Measurements from ENCODE around the gene RBM33. TPM values are rescaled to one million over a fixed set of nuclear protein-coding genes. Genes with fewer than 3 reads are reported as not detected.

RBM33 gene
- total and polyA plus RNA-seq, 2 of the 8 experiments (the other 6 are each of a cell fraction or from before 2014, with no cell fraction given) = 16.5 to 64.6 TPM

DNA sequence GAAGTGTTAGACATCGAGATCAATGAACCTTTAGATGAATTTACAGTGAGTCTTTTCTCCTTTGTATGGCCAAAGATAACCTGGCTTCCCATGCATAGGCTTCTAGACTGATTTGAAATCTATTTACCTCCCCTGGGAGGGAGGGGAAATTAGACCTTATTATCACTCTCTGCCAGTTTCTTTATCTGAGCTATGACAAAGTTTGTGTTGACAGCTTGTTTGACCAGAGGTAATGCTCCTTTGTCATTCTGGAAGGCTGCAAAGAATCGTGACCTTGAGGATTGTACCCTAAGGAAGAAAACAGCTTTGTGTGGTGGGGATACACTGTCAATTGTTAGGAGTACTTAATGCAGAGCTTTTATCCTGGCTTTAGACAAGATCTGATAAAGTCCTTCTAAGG is 36.4 kb downstream of the RBM33 start (continued):
- TF ChIP-seq, protein P1, sequence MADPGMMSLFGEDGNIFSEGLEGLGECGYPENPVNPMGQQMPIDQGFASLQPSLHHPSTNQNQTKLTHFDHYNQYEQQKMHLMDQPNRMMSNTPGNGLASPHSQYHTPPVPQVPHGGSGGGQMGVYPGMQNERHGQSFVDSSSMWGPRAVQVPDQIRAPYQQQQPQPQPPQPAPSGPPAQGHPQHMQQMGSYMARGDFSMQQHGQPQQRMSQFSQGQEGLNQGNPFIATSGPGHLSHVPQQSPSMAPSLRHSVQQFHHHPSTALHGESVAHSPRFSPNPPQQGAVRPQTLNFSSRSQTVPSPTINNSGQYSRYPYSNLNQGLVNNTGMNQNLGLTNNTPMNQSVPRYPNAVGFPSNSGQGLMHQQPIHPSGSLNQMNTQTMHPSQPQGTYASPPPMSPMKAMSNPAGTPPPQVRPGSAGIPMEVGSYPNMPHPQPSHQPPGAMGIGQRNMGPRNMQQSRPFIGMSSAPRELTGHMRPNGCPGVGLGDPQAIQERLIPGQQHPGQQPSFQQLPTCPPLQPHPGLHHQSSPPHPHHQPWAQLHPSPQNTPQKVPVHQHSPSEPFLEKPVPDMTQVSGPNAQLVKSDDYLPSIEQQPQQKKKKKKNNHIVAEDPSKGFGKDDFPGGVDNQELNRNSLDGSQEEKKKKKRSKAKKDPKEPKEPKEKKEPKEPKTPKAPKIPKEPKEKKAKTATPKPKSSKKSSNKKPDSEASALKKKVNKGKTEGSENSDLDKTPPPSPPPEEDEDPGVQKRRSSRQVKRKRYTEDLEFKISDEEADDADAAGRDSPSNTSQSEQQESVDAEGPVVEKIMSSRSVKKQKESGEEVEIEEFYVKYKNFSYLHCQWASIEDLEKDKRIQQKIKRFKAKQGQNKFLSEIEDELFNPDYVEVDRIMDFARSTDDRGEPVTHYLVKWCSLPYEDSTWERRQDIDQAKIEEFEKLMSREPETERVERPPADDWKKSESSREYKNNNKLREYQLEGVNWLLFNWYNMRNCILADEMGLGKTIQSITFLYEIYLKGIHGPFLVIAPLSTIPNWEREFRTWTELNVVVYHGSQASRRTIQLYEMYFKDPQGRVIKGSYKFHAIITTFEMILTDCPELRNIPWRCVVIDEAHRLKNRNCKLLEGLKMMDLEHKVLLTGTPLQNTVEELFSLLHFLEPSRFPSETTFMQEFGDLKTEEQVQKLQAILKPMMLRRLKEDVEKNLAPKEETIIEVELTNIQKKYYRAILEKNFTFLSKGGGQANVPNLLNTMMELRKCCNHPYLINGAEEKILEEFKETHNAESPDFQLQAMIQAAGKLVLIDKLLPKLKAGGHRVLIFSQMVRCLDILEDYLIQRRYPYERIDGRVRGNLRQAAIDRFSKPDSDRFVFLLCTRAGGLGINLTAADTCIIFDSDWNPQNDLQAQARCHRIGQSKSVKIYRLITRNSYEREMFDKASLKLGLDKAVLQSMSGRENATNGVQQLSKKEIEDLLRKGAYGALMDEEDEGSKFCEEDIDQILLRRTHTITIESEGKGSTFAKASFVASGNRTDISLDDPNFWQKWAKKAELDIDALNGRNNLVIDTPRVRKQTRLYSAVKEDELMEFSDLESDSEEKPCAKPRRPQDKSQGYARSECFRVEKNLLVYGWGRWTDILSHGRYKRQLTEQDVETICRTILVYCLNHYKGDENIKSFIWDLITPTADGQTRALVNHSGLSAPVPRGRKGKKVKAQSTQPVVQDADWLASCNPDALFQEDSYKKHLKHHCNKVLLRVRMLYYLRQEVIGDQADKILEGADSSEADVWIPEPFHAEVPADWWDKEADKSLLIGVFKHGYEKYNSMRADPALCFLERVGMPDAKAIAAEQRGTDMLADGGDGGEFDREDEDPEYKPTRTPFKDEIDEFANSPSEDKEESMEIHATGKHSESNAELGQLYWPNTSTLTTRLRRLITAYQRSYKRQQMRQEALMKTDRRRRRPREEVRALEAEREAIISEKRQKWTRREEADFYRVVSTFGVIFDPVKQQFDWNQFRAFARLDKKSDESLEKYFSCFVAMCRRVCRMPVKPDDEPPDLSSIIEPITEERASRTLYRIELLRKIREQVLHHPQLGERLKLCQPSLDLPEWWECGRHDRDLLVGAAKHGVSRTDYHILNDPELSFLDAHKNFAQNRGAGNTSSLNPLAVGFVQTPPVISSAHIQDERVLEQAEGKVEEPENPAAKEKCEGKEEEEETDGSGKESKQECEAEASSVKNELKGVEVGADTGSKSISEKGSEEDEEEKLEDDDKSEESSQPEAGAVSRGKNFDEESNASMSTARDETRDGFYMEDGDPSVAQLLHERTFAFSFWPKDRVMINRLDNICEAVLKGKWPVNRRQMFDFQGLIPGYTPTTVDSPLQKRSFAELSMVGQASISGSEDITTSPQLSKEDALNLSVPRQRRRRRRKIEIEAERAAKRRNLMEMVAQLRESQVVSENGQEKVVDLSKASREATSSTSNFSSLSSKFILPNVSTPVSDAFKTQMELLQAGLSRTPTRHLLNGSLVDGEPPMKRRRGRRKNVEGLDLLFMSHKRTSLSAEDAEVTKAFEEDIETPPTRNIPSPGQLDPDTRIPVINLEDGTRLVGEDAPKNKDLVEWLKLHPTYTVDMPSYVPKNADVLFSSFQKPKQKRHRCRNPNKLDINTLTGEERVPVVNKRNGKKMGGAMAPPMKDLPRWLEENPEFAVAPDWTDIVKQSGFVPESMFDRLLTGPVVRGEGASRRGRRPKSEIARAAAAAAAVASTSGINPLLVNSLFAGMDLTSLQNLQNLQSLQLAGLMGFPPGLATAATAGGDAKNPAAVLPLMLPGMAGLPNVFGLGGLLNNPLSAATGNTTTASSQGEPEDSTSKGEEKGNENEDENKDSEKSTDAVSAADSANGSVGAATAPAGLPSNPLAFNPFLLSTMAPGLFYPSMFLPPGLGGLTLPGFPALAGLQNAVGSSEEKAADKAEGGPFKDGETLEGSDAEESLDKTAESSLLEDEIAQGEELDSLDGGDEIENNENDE (IDR thresholded peaks at IDR 0.05; ENCODE audit: insufficient replicate concordance, low read length) = no peak
